HG03175 (cell line): ENCODE data around the gene TMCO5A.

Experiments used
- ATAC-seq: cut with Tn5 transposase; IDR thresholded peaks from one replicate; pipeline ENCODE4 v1.9.1; 2021; ENCODE audit warnings: mild to moderate bottlenecking, moderate library complexity; ENCODE audit not compliant: unreplicated experiment

The TMCO5A gene

GRCh38 chr15:37967788-37968187, 33.3 kb downstream of the TMCO5A start:
- no peak for ATAC-seq

- no peak for ATAC-seq
Measured at GRCh38 chr15:37973856-37974255, 39.4 kb downstream of the TMCO5A start.

- no peak for ATAC-seq
Measured at GRCh38 chr15:37978231-37978630, 43.8 kb downstream of the TMCO5A start.

DNA sequence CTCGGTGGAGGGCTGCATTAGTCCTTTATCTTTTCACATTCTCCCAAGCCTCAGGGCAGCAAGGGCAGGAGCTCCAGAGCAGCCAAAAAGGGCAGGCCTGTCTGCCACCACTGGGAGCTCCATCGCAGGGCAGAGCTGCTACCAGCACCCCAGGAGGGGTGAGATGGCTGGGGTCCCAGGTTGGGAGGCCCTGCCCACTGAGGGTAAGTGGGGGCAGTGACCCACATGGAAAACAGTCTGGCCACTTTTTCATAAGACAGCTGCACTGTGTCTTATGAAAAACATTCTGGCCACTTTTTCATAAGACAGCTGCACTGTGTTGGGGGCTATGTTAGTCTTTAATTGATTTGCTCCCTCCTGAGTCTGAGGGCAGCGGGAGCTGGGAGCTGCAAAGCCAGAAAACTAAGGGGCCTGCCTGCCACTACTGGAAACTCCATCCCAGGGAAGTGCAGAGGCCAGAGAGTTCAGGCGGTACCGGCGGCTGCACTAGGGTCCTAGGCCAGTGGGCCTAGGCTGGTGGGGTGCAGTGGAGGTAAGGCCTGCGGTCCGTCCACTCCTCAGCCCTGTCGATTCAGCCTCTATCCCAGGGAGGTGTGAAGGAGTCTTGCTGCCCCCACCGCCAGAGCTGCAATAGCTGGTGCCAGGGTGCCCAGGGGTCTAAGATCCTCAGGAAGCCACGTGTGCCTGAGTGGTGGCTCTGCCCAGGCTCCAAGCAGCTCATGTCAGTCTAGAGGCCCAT, 45.4 kb downstream of the TMCO5A start:
- no peak for ATAC-seq

GRCh38 chr15:37981201-37981600, 46.8 kb downstream of the TMCO5A start:
- ATAC-seq = no peak

GRCh38 chr15:37981775-37982174, 47.3 kb downstream of the TMCO5A start:
- ATAC-seq = no peak

DNA sequence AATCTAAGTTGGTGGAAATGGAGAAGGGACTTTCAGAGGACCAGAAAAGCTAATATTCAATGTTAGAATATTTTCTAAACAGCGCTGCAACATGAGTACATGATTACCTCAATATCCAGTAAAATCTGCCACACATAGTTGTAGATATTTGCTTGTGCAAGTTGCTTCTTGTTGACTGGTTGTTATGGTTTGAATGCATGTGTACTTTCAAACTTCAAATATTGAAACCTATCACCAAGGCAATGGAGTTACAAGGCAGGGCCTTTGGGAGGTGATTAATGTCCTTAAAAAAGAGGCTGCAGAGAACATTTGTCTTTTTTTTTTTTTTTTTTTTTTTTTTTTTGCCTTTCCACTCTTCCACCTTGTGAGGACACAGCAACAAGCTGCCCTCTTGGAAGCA, 49.9 kb downstream of the TMCO5A start:
- no peak for ATAC-seq

DNA sequence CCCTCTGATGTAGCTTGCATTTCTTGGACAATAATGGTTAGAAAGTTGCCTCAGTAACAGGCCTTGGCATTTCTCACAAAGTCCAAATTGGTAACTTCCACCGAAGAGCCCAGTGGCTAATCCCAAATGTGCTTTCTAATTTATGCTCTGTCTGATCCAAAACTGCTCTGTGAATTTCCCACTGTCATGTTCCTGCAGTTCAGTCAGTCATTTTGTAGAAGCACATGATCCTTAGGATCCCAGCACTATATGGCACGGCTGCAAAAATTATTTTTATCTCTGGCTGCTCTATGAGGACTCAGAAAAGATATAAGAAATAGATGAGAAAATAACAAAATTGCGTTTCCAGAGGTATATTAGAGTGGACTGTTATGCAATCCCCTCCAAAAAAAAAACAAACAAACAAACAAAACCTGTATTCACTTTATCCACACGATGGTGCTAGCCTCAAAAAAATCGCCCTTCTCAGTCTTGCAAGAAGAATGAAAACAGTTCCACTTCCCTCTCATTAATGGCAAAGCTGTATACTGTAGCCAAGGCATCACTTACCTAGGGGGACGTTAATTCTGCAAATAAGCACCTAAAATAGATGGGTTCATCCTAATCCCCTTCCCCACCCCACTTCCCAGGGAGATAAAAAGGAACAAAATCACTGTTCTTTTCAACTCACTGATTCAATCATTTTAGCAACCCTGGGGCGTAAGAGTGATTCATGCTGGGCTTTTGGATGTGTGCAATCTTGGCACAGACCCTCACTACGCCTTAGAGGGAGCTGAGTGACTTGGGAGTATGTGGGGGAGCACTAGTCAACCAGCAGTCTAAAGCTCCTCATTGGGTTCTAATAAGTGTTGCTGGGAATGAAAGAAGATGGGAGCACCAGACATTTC, 61.3 kb downstream of the TMCO5A start:
- peak; percentile 66 for ATAC-seq
